OCI-LY1 (cell line): ENCODE data around the gene CCNY.

Experiments used
- EZH2 ChIP-seq: fragments of 200-600 bp; sonication (generic), shearing (Covaris generic); IDR thresholded peaks from 2 replicates; pipeline ENCODE4 v1.8.0; 2017; ENCODE audit warnings: borderline replicate concordance, mixed run types, mild to moderate bottlenecking, antibody characterized with exemption, low read length, moderate library complexity, mixed read lengths
- TF ChIP-seq, protein P1 (sequence below): fragments of 200-600 bp; sonication (generic), shearing (Covaris generic); IDR thresholded peaks from 2 replicates; pipeline ENCODE4 v1.5.1; 2017; ENCODE audit warnings: mild to moderate bottlenecking, antibody characterized with exemption, low read length, moderate library complexity, mixed read lengths

- TF ChIP-seq, protein P1, sequence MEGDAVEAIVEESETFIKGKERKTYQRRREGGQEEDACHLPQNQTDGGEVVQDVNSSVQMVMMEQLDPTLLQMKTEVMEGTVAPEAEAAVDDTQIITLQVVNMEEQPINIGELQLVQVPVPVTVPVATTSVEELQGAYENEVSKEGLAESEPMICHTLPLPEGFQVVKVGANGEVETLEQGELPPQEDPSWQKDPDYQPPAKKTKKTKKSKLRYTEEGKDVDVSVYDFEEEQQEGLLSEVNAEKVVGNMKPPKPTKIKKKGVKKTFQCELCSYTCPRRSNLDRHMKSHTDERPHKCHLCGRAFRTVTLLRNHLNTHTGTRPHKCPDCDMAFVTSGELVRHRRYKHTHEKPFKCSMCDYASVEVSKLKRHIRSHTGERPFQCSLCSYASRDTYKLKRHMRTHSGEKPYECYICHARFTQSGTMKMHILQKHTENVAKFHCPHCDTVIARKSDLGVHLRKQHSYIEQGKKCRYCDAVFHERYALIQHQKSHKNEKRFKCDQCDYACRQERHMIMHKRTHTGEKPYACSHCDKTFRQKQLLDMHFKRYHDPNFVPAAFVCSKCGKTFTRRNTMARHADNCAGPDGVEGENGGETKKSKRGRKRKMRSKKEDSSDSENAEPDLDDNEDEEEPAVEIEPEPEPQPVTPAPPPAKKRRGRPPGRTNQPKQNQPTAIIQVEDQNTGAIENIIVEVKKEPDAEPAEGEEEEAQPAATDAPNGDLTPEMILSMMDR, result no peak
- TF ChIP-seq EZH2, result no peak
These were observed 15.8 kb downstream of the CCNY start for GRCh38 chr10:35352097-35352496.
